ENCODE results near the gene EHD1.
"Not testable (repeated sequence)": the region's sequence is repeated elsewhere in the genome, so short reads cannot be mapped to it uniquely, and the experiment has no call there.

EHD1 gene

DNA sequence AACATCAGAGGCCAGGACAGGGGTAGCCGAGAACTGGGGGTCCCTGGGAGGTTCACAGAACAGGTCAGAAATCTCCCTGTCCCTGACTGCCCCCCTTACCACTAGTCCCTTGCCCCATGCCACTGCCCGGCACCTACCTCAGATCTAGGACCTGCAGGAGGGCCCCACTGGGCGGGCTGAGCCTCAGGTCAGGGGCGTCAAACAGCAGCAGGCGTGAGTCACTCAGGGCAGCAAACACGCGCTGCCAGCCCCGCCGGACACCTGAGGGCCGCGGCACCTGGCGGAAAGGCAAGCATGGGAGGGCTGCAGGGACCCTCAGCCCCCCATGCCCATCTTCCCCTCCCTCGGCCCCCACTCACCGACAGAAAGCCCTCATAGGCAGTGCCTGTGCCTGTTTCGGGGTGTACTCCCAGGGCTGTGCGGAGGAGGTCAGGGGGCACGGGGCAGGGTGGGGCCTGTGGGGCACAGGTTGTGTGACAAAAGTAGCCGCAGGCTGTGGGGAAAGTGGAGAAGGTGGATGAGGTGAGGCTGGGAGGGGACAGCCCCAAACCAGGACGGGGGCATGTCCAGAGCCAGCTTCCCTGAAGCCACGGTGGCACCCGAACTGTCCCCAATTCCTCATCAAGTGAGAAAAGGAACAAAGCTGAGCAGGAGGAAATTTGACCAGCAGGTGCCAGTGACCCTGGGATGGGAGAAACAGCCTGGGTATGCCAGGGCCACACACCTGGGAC, 45.8 kb downstream of the EHD1 start:
- DNase-seq (ENCODE audit: low read depth in 4 of 4, low spot score in 1 of 4), result no peak

DNA sequence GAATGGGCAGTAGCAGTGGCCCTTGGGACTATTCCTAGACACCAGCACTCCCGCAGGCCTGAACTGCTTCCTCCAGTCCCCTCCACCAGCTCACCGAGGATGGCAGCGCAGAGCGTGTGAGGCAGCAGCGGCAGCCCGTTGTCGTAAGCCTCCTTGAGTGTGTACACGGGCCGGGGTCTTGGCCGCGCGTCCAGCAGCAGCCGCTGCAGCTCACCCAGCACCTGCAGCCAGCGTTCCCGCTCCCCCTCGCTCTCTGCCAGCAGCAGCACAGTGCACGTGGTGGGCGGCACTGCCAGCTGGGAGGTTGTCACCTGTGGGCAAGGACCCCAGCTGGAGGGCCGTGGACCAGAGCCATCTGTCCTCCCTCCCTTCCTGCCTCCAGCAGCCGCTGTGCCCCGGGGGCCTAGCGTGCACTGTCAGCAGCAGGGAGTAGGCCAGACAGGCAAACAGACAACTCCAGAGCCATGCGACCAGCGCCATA, 47.0 kb downstream of the EHD1 start:
- DNase-seq (ENCODE audit: low read depth in 4 of 4, low spot score in 1 of 4), result no peak

DNA sequence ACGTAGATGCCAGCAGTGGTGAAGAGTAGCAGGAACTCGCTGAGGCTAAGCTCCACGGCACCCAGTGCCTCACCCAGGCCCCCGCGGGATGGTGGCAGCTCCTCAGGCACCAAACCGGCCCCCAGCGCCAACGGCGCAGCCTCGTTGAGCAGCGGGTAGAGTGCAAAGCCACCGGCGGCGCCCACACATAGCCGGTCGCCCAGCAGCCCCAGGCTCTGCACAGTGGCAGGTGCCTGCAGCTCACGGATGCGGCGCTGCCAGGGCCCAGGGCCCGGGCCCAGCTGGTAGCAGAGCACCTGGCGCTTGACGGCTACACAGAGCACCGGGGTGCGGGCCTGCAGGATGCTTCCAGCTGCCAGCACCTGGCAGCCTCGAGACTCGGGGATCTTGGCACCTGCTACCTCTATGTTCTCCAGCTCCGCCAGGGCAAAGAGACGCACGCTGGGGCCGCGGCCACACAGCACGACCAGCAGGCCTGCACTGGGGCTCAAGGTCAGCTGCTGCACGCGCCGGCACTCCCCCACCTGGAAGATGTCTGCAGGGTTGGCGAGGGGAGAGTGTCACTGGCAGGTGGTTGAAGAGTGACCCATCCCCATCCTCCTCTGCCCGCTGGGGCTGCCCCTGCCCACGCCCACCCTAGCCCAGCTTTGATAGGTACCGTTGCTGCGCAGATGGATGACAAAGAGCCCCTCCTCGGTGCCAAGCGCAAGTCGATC, 48.7 kb downstream of the EHD1 start:
- DNase-seq (ENCODE audit: low read depth in 4 of 4, low spot score in 1 of 4), result no peak

DNA sequence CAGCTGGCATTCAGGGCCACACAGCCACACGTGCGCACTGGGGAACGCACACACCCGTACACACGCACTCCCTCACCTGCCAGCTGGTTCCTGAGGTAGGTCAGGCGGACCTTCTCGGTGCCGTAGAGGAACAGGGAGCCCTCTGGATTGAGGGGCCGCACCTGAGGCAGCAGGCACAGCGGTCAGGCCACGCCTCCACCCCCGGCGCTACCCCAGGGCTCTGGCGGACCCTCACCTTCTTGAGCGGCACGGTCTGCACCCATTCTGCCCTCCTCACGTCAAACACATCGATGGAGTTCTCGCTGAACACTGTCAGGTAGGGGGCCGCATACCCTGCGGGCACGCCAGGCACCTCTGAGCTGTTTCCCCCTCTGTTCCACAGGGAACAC, 51.0 kb downstream of the EHD1 start:
- no peak for DNase-seq (ENCODE audit: low read depth in 4 of 4, low spot score in 1 of 4)

DNA sequence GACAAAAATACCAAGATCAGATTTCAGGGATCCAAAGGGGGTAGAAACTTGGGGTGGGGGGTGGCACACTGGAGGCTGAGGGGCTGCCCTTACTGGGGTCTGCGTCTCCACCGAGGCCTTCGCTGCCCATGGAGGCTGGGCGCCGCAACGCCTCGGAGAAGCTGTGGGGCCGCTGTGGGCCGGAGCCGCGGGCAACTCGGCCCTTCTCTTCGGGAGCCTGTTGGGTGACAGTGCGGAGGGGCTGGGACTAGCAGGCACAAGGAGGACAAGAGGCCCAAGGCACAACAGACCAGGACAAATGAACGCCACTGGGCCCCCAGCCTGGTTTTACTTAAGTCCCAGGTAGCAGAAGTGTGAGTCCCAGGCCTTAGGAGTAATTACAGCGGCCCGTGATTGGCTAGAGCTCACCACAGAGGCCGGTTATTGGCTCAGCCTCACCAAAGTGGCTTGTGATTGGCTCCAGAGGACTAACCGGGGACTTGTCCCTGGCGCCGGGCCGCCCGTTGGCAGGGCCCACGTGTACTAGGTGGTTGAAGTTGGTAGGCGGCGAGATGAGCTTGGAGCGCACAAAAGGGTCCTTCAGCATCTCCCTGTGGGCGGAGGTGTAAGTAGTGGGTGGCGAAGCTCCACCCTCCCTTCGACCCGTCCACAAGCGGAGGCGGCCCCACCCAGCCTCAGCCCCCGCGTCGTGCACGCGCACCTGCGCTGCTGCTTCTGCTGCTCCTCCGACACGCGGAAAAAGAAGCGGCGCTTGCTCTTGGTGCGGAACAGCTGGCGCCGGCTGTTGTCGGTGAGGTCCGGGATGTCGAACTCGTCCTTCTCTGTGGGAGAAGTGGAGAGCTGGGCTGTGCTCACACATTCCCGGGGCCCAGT, 51.6 kb downstream of the EHD1 start:
- no peak for DNase-seq (ENCODE audit: low read depth in 4 of 4, low spot score in 1 of 4)

DNA sequence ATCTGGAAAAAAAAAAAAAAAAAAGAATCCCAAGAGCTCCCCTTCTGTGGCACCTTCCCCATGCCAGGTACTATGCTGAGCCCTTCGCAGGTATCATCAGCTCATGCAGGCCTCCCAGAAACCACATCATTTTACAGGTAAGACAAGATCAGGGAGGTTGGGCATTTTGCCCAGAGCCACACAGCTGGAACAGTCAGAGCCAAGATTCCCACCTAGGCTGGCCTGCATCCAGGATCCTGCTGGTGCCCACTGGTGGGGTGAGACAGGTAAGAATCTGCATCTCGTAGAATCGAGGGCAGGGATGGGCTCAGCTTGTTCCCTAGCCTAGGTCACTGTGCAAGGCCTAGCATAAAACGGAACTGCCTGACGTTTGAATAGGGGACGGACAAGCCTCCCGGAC, 52.4 kb downstream of the EHD1 start:
- no peak for DNase-seq (ENCODE audit: low read depth in 4 of 4, low spot score in 1 of 4)

GRCh38 chr11:64823568-64824119, 54.8 kb downstream of the EHD1 start:
- DNase-seq (ENCODE audit: low read depth in 4 of 4, low spot score in 1 of 4), result no peak

DNA sequence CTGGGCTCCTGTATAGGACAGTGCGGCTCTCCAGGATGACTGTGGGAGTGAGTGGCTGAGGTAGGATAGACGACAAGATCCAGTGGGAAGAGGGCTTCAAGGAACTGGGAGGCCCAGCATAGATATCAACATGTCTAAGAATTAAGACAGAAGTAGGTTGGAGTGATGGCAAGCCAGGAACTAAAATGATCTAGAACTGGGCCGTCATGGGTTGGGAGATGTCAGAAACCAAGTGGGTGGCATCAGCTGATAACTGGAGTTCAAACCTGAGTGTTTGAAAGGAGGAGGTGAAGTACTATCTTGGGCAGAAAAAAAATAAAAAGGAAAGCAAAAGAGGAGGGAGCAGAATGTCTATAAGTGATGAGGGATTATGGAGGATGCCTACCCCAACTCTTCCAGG, 60.9 kb downstream of the EHD1 start:
- no peak for DNase-seq (ENCODE audit: low read depth in 4 of 4, low spot score in 1 of 4)

- DNase-seq (ENCODE audit: low read depth in 4 of 4, low spot score in 1 of 4), result not testable (repeated sequence)
Measured at GRCh38 chr11:64815433-64815832, 63.0 kb downstream of the EHD1 start.

DNA sequence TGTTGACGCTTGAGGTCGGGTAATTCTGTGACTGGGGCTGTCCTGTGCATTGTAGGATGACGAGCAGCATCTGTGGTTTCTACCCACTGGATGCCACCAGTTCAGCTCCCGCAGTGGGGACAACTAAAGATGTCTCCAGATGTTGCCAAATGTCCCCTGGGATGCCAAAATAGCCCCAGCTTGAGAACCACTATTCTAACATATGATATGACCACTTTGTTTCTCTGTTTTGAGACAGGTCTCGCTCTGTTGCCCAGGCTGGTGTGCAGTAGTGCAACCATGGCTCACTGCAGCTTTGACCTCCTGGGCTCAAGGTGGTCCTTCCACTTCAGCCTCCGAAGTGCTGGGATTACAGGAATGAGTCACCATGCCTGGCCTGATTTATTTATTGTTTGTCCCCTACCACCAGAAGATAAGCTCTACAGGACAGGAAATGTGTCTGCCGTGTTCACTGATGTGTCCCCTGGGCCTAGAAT, 63.7 kb downstream of the EHD1 start:
- no peak for DNase-seq (ENCODE audit: low read depth in 4 of 4, low spot score in 1 of 4)

DNA sequence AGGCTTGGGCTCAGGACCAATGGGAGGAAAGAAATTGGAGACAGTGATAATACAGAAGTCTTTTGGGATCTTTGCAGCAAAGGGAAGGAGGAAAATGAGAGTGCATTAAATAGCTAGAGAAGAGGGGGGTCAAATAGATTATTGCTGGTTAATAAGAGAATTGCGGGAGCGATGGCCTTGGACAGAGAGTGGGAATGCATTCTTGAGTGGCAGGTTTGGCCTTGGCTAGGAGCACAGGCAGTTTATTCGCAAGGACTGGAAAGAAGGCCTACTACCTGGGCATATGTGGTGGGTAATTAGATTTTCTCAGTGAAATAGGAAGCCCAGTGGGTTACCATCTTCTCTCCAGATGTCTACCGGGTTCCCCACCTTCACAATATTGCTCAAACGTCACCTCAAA, 64.6 kb downstream of the EHD1 start:
- DNase-seq (ENCODE audit: low read depth in 4 of 4, low spot score in 1 of 4), result no peak

DNA sequence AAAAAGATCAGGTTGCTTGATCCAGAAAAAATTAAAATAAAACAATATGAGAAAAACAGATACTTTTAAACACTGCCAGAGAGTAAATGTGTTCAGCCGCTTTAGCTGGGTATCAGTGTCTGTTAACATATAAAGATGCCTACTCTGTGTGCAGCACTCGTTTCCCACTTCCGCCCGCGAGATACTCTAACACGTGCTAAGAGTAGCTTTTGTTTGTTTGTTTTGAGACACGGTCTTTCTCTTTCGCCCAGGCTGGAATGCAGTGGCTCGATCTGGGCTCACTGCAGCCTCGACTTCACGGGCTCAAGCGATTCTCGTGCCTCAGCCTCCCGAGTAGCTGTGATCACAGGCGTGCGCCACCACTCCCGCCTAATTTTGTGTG, 67.5 kb downstream of the EHD1 start:
- no peak for DNase-seq (ENCODE audit: low read depth in 4 of 4, low spot score in 1 of 4)

- peak; percentile 55 to 78 (median 65) for DNase-seq (ENCODE audit: low read depth in 4 of 4, low spot score in 1 of 4)
Measured at GRCh38 chr11:64810271-64810890, 68.0 kb downstream of the EHD1 start, which contains the start of gene MEN1. TSS of gene MEN1 (minus strand) at chr11:64810551. CDS start at chr11:64810109, 442 bp downstream.

GRCh38 chr11:64809781-64810241, 68.6 kb downstream of the EHD1 start:
- no peak for DNase-seq (ENCODE audit: low read depth in 4 of 4, low spot score in 1 of 4)

DNA sequence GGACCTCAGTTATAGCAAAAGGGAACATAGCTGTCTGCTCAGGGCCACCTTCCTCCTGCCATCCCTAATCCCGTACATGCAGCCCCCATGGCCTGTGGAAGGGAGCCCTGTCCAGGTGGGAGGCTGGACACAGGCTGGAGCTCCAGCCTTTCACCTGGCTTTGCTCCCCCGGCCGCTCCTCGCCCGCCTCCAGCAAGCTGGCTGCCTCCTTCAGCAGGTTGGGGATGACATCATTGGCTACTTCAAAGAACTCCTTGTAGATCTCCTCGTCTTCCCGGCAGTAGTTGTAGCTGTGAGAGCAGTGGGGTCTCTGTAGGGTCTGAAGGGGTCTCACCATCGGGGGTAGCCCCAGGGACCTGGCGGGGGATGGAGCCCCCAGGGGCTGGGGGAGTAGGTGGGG, 72.9 kb downstream of the EHD1 start:
- no peak for DNase-seq (ENCODE audit: low read depth in 4 of 4, low spot score in 1 of 4)

DNA sequence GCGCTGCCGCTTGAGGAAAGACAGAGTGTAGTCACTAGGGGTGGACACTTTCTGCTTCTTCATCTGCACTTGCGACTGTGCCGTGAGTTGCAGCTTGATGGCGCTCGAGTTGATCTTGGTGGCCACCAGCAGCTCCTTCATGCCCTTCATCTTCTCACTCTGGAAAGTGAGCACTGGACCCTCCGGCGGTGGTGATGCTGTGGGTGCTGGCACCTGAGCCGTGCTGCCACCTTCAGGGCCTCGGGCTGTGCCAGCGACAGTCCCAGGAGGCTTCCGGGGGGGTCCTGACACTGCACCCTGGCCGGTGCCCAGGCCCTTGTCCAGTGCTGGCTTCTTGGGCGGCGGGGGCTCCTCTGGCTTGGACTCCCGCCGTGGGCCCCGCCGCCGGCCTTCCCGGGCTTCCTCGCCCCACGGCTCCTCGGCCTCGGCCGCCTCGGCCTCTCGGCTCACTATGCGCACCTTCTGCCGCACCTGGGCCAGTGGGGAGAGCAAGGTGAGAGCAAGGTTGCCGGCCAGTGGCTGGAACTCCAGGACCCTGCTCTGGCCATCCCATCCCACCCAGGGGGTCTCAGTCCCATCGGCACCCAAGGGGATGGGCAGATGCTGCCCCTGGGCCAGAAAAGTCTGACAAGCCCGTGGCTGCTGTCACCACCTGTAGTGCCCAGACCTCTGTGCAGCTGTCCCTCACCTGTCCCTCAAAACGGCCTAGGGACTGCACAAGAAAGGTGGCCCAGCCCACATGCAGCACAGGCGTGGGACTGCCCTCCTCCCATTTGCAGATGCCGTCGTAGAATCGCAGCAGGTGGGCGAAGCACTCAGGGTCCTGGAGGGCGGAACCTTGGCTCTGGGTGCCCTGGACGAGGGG, 73.8 kb downstream of the EHD1 start:
- no peak for DNase-seq (ENCODE audit: low read depth in 4 of 4, low spot score in 1 of 4)

DNA sequence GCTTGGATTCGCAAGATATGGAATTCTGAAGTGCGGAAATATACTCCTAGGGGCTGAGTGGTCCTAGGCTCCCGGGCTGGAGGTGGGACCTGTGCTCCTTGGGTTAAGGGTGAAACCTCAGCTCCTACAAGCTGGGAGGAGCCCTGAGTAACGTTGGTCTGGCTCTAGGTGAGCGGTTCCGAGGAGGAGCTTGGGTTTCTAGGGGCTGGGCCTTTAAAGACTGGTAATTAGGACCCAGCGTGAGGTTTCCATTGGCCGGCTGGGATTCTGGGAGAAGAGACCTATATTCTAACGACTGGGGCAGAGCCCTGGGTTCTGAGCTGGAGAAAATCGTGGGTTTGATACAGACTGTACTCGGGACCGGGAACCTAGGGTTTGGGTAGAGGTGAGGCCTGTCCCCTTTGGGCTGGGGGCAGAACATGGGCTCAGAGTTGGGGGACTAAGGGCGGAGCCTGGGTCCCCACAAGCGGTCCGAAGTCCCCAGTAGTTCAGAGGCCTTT, 74.5 kb downstream of the EHD1 start:
- no peak for DNase-seq (ENCODE audit: low read depth in 4 of 4, low spot score in 1 of 4)

DNA sequence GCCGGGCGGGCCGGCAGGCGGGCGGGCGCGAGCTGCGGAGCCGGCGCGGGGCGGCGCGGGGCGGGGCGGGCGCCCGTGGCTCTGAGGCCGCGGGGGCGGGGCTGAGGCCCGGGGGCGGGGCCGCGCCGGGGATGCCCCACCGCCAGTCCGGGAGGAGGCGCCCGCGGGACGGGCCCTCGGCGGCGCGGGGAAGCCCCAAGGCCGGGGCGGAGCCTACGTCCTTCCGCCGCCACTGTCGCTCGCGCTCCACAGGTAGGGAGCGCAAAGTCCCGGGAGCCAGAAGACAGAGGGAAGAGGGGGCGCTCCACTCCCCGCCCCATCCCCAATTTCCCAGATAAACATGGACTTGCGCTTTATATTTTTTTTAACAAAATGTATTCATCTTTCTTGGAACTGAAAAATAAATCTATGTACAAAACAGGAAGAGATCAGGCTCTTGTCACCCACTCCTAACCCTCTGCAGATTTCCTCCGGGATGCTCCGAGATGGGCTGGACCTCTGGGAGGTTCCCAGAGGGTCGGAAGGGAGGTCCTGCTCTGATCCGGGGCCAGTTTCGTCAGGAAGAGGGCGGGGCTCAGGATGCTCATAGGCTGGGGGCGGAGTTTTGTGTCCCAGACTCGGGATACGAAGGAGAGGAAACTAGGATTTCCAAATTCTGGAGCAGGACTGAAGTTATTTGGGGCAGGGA, 75.1 kb downstream of the EHD1 start, which contains the start of gene MAP4K2:
Gene MAP4K2 (minus strand): TSS at position 57 of the 688 bp plus-strand sequence. CDS start 65 bp downstream, outside the sequence.
- peak; percentile 64 to 83 (median 73) for DNase-seq (ENCODE audit: low read depth in 4 of 4, low spot score in 1 of 4)
